Measurements from ENCODE around the gene TSPAN4.

- TF ChIP-seq CTCF (IDR thresholded peaks at IDR 0.05), result no peak
- TF ChIP-seq POLR2AphosphoS5 (IDR thresholded peaks at IDR 0.05), result no peak
Observed at GRCh38 chr11:868802-869201, 26.1 kb downstream of the TSPAN4 start.
